KMS-11 (cell line): ENCODE results near the gene GPC3.

Experiments
- H2AFZ ChIP-seq: fragments of 200-600 bp; sonication (generic); 2 replicates; pipeline ENCODE4 v1.6.1; 2016; ENCODE audit warnings: antibody characterized with exemption, mixed run types, low read depth
- H3K27ac ChIP-seq: fragments of 200-600 bp; sonication (generic); 2 replicates; pipeline ENCODE4 v1.6.1; 2016; ENCODE audit warnings: mild to moderate bottlenecking, mixed run types
- H3K27me3 ChIP-seq: fragments of 200-600 bp; sonication (generic); 2 replicates; pipeline ENCODE4 v1.6.1; 2017; ENCODE audit warnings: mild to moderate bottlenecking, low read depth, mixed run types, moderate library complexity; ENCODE audit not compliant: insufficient read depth
- H3K36me3 ChIP-seq: fragments of 200-600 bp; sonication (generic); 2 replicates; pipeline ENCODE4 v1.6.1; 2017; ENCODE audit warnings: mild to moderate bottlenecking, mixed run types; ENCODE audit not compliant: insufficient read depth
- H3K4me1 ChIP-seq: fragments of 200-600 bp; sonication (generic); 2 replicates; pipeline ENCODE4 v1.6.1; 2016; ENCODE audit warnings: mild to moderate bottlenecking, low read depth, mixed run types; ENCODE audit not compliant: poor library complexity, severe bottlenecking
- H3K4me2 ChIP-seq: fragments of 200-600 bp; sonication (generic); 2 replicates; pipeline ENCODE4 v1.7.0; 2016; ENCODE audit warnings: mild to moderate bottlenecking, mixed run types
- H3K4me3 ChIP-seq: fragments of 200-600 bp; sonication (generic); IDR thresholded peaks from 2 replicates; pipeline ENCODE4 v1.6.1; 2017; ENCODE audit warnings: low read depth, low read length, mixed read lengths; ENCODE audit not compliant: insufficient read depth
- H3K79me2 ChIP-seq: fragments of 200-600 bp; sonication (generic); 2 replicates; pipeline ENCODE4 v1.6.1; 2016; ENCODE audit warnings: low read depth, mixed run types; ENCODE audit not compliant: insufficient read depth
- H3K9ac ChIP-seq: fragments of 200-600 bp; sonication (generic); 2 replicates; pipeline ENCODE4 v1.6.1; 2016; ENCODE audit warnings: mild to moderate bottlenecking, mixed run types
- H4K20me1 ChIP-seq: fragments of 200-600 bp; sonication (generic); 2 replicates; pipeline ENCODE4 v1.6.1; 2016; ENCODE audit warnings: mild to moderate bottlenecking, mixed run types; ENCODE audit not compliant: insufficient read depth
- TF ChIP-seq, protein P1 (sequence below): fragments of 200-600 bp; sonication (generic); conservative IDR thresholded peaks from 2 replicates; pipeline ENCODE4 v1.6.1; 2017; ENCODE audit warnings: low read depth, mild to moderate bottlenecking, antibody characterized with exemption, low read length, moderate library complexity, mixed read lengths

The GPC3 gene

DNA sequence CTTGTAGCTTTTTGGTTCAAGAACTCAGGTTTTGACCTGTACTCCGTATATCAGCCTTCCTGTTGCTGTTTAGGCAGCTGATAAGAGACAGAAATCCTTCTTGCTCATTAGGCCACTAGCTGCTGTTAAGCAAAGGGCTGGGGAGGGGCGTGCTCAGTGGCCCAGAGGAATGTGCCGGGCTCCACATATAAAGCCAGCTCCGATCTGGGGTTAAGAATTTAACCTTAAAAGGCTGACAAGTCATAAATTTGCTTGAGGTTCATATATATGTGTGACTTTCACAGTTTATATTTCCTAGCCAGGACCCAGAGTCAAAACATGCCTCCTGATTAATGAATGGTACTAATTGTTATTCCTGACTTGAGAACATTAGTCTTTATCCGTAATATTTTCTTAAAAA, 15.3 kb downstream of the GPC3 start:
- TF ChIP-seq, protein P1, sequence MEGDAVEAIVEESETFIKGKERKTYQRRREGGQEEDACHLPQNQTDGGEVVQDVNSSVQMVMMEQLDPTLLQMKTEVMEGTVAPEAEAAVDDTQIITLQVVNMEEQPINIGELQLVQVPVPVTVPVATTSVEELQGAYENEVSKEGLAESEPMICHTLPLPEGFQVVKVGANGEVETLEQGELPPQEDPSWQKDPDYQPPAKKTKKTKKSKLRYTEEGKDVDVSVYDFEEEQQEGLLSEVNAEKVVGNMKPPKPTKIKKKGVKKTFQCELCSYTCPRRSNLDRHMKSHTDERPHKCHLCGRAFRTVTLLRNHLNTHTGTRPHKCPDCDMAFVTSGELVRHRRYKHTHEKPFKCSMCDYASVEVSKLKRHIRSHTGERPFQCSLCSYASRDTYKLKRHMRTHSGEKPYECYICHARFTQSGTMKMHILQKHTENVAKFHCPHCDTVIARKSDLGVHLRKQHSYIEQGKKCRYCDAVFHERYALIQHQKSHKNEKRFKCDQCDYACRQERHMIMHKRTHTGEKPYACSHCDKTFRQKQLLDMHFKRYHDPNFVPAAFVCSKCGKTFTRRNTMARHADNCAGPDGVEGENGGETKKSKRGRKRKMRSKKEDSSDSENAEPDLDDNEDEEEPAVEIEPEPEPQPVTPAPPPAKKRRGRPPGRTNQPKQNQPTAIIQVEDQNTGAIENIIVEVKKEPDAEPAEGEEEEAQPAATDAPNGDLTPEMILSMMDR = no peak
- H2AFZ ChIP-seq = no peak overlapping the region
- no peaks in the 10 kb centered on the region for H3K79me2 ChIP-seq
- no peaks in the 10 kb centered on the region for H3K4me1 ChIP-seq
- H3K4me2 ChIP-seq = no peak overlapping the region
- H3K36me3 ChIP-seq = no peaks in the 10 kb centered on the region
- no peak overlapping the region for H3K27ac ChIP-seq
- no peak overlapping the region for H3K9ac ChIP-seq
- H3K27me3 ChIP-seq = no peaks in the 10 kb centered on the region
- no peak overlapping the region for H3K4me3 ChIP-seq
- no peaks in the 10 kb centered on the region for H4K20me1 ChIP-seq

DNA sequence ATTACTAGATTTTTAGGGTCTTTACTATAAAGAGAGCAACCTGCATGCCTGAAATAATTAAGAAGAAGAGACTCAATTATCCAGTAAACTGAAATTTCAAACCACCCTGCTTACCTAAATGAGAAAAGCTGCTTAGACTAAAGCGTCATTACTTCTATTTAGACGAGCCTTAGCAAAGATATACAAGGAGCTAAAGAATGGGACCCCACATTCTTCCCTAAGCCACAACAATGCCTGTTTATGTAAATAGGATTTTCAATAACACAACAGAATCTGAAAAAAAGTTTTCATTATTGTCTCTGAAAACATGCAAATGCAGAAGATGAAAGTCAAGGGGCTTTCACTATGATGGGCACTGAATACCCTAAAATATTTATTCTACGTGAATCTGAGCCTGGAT, 16.2 kb downstream of the GPC3 start:
- H3K27me3 ChIP-seq = no peaks in the 10 kb centered on the region
- H4K20me1 ChIP-seq = no peaks in the 10 kb centered on the region
- no peaks in the 10 kb centered on the region for H3K4me1 ChIP-seq
- no peak overlapping the region for H3K9ac ChIP-seq
- H3K27ac ChIP-seq = no peak overlapping the region
- H3K4me3 ChIP-seq = no peak overlapping the region
- H3K36me3 ChIP-seq = no peaks in the 10 kb centered on the region
- H2AFZ ChIP-seq = no peak overlapping the region
- TF ChIP-seq, protein P1 = no peak
- H3K79me2 ChIP-seq = no peaks in the 10 kb centered on the region
- no peak overlapping the region for H3K4me2 ChIP-seq

DNA sequence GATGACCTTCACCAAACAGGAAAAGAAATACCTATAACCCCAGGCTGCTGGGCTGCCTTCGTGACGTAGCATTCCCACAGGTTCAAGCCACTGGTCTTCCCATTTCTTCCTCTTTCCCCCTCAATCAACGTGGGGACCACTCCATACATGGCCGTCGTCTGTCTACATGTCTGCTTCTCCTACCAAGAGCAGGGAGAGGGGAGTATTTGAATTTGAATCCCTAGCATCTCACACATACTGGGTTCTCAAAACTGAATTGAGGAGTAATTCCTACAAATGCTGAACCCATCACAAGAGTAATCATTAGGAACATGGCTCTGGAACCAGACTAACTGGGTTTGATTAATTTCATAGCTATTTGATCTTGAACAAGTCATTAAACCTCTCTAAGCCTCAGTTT, 17.3 kb downstream of the GPC3 start:
- no peak overlapping the region for H3K4me2 ChIP-seq
- no peaks in the 10 kb centered on the region for H3K27me3 ChIP-seq
- H3K9ac ChIP-seq = no peak overlapping the region
- no peak overlapping the region for H3K27ac ChIP-seq
- no peaks in the 10 kb centered on the region for H4K20me1 ChIP-seq
- TF ChIP-seq, protein P1 = no peak
- H3K4me1 ChIP-seq = no peaks in the 10 kb centered on the region
- no peak overlapping the region for H3K4me3 ChIP-seq
- no peak overlapping the region for H2AFZ ChIP-seq
- H3K79me2 ChIP-seq = no peaks in the 10 kb centered on the region
- no peaks in the 10 kb centered on the region for H3K36me3 ChIP-seq

DNA sequence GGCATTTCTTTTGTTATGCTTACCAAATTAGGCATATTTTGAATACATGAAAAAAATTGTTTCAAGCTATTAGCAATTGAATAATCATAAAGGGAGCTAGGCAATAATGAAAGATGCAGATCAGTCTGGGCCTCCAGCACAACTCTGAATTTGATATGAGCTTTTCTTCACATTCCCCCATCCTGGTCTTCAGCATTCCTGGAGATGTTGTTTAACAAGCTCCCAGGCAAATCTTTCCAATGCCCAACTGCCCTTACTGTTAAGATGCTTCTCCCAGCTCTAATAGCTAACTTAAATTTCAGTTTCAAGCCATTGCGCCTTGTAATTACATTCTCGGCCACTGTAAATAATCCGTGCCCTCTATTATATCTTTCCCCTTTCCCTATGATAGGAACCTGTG, 19.2 kb downstream of the GPC3 start:
- TF ChIP-seq, protein P1 = no peak
- H2AFZ ChIP-seq = no peak overlapping the region
- no peaks in the 10 kb centered on the region for H3K4me1 ChIP-seq
- H3K79me2 ChIP-seq = no peaks in the 10 kb centered on the region
- H3K27me3 ChIP-seq = no peaks in the 10 kb centered on the region
- no peaks in the 10 kb centered on the region for H3K36me3 ChIP-seq
- H3K4me2 ChIP-seq = no peak overlapping the region
- H3K27ac ChIP-seq = no peak overlapping the region
- H3K9ac ChIP-seq = no peak overlapping the region
- no peak overlapping the region for H3K4me3 ChIP-seq
- no peaks in the 10 kb centered on the region for H4K20me1 ChIP-seq

DNA sequence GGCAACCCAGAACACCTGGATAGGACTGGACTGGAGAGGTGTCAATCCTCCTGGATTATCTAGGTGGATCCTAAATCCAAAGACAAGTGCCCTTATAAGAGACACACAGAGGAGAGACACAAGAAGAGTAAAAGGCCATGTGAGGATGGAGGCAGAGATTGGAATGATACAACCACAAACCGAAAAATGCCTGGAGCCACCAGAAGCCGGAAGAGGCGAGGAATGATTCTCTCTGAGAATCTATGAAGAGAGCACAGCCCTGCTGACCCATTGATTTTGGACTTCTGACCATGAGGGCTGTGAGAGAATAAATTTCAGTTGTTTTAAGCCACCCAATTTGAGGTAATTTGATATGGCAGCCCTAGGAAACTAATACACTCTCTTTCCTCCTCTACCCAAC, 20.1 kb downstream of the GPC3 start:
- no peaks in the 10 kb centered on the region for H3K36me3 ChIP-seq
- TF ChIP-seq, protein P1 = no peak
- no peaks in the 10 kb centered on the region for H3K79me2 ChIP-seq
- no peak overlapping the region for H3K4me2 ChIP-seq
- H2AFZ ChIP-seq = no peak overlapping the region
- no peak overlapping the region for H3K27ac ChIP-seq
- no peak overlapping the region for H3K4me3 ChIP-seq
- H3K9ac ChIP-seq = no peak overlapping the region
- H3K4me1 ChIP-seq = no peaks in the 10 kb centered on the region
- H4K20me1 ChIP-seq = no peaks in the 10 kb centered on the region
- no peaks in the 10 kb centered on the region for H3K27me3 ChIP-seq
